CD4-positive, alpha-beta T cell (primary cell): ENCODE results near the gene SMYD3. TPM values are rescaled to one million over a fixed set of nuclear protein-coding genes. Genes with fewer than 3 reads are reported as not detected.

Experiments used
- ATAC-seq: fragments of 200-7000 bp; cut with Tn5 transposase; one replicate; pipeline ENCODE4 v1.10.0; 2022; ENCODE audit warnings: mild to moderate bottlenecking; ENCODE audit not compliant: poor library complexity
- CTCF ChIA-PET: fragments of 350-600 bp; sonication (Branson Sonifier 250); formaldehyde crosslinking; loops from one replicate; lab custom pipeline; 2021; ENCODE audit warnings: antibody characterized with exemption, inconsistent platforms; lab: Charles Lee
- POLR2A ChIA-PET: fragments of 350-600 bp; sonication (Branson Sonifier 250); formaldehyde crosslinking; loops from one replicate; lab custom pipeline; 2021; ENCODE audit warnings: antibody characterized with exemption, inconsistent platforms; lab: Charles Lee
- DNase-seq, 14 experiments: peaks; one replicate each; pipeline ENCODE4 v3.0.0-alpha.2; 2013 to 2020; ENCODE audit warnings: mixed read lengths in 2 of 14
- H3K27ac ChIP-seq, 2 donors: one replicate each; pipeline versions ENCODE4 v1.5.1 to v1.7.0; 2013; ENCODE audit warnings: low read length in 2 of 2, low read depth in 1 of 2, mild to moderate bottlenecking in 1 of 2
- H3K27me3 ChIP-seq, 2 experiments: 1 replicate in 1 of 2; 2 replicates in 1 of 2; pipeline versions ENCODE4 v1.6.1 to v1.7.0; 2013; ENCODE audit warnings: low read length in 2 of 2, control low read depth in 1 of 2, mild to moderate bottlenecking in 1 of 2, moderate library complexity in 1 of 2; ENCODE audit not compliant: insufficient read depth in 2 of 2, control insufficient read depth in 1 of 2
- H3K36me3 ChIP-seq: one replicate; pipeline ENCODE4 v1.6.1; 2013; ENCODE audit warnings: low read length, control low read depth; ENCODE audit not compliant: insufficient read depth
- H3K4me1 ChIP-seq: one replicate; pipeline ENCODE4 v1.6.1; 2013; ENCODE audit warnings: low read length, control low read depth; ENCODE audit not compliant: insufficient read depth
- H3K4me3 ChIP-seq: one replicate; pipeline ENCODE4 v1.5.1; 2013; ENCODE audit warnings: mild to moderate bottlenecking, low read length, moderate library complexity
- H3K9me3 ChIP-seq, 2 experiments: 1 replicate in 1 of 2; 2 replicates in 1 of 2; pipeline versions ENCODE4 v1.6.1 to v1.7.0; 2013; ENCODE audit warnings: low read length in 2 of 2, mild to moderate bottlenecking in 2 of 2, control low read depth in 1 of 2, moderate library complexity in 1 of 2; ENCODE audit not compliant: control insufficient read depth in 1 of 2, insufficient read depth in 1 of 2
- H3K27ac Mint-ChIP-seq: one replicate; pipeline ENCODE4 v1.8.0; 2020; ENCODE audit warnings: mixed read lengths
- H3K27me3 Mint-ChIP-seq: one replicate; pipeline ENCODE4 v1.8.0; 2021; ENCODE audit warnings: mixed read lengths
- H3K36me3 Mint-ChIP-seq: one replicate; pipeline ENCODE4 v1.8.0; 2021; ENCODE audit warnings: low read depth, mixed read lengths
- H3K4me1 Mint-ChIP-seq: one replicate; pipeline ENCODE4 v1.8.0; 2021; ENCODE audit warnings: low read depth, mixed read lengths
- H3K4me3 Mint-ChIP-seq: one replicate; pipeline ENCODE4 v1.8.0; 2020; ENCODE audit warnings: mild to moderate bottlenecking, mixed read lengths
- H3K9me3 Mint-ChIP-seq: one replicate; pipeline ENCODE4 v1.8.0; 2020; ENCODE audit warnings: mixed read lengths
- intact Hi-C, 2 experiments: fragments of 100-400 bp; cut with DNase I in 1 of 2; cut with micrococcal nuclease in 1 of 2; formaldehyde crosslinking; loops; one replicate each; pipeline versions ENCODE4 v1.15.1 to v1.9.0; 2023 to 2025; cut with DNase I, micrococcal nuclease
- total RNA-seq, 174 experiments: library from RNA in 2 of 174; stranded (reverse) in 2 of 174; gene quantifications; one replicate each; pipeline ENCODE4 v1.2.3 and lab custom pipeline; 2021 to 2026
- TF ChIP-seq, protein P1 (sequence below): fragments of 200-600 bp; IDR thresholded peaks from one replicate; pipeline ENCODE4 v1.8.0; 2022; ENCODE audit warnings: antibody characterized with exemption, mild to moderate bottlenecking

SMYD3 gene
- total RNA-seq, 2 experiments from 2014 or later: 18.8 to 19.6 TPM

DNA sequence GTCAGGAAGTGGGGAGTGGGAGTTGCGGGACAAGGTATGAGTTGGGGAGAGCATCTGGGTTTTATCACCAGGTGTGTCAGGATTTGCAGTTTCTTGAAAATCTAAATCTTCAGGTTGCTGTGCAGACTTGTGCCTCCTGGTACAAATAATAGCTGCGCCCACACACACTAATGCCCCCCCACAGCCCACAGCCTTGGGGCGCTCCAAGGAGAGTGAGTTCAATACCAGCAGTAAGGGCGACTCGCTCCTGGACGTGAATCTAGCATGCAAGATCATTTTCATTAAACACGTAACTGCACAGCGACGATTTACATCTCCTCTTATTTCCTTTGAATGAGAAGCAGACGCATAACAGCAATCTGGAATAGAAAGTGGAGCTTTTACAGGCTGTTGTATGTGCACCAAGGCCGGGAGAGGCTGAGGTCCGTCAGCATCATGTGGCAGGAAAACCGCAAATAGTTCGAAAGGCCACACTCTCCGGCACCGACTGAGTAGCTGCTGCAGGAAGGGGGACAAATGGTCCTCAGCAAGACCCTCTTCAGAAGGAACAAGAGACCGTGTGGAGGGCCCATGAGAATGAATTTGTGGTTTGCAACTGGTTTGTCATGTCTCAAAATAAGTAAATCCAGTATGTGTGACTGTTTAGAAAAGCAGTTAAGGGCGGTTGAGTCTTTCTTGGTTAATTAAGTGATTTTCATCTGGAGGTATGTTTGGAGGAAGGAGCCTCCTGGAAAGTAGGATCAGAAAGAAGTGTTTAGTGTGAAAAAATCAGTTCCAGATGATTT lies 439.5 kb downstream of the SMYD3 start:
- Histone ChIP-seq H3K27me3 (no peaks in the 10 kb centered on the region), H3K27ac (no peak overlapping the region), H3K36me3 (no peaks in the 10 kb centered on the region), H3K4me3 (no peak overlapping the region), H3K4me1 (no peaks in the 10 kb centered on the region), H3K9me3 (no peaks in the 10 kb centered on the region)
- ChIA-PET POLR2A (no interaction called here), CTCF (no interaction called here)
- H3K36me3 Mint-ChIP-seq: peaks cover 9% of the 10 kb centered on the region
- no peak overlapping the region for H3K27ac Mint-ChIP-seq
- peaks cover 11% of the 10 kb centered on the region for H3K4me1 Mint-ChIP-seq
- TF ChIP-seq, protein P1, sequence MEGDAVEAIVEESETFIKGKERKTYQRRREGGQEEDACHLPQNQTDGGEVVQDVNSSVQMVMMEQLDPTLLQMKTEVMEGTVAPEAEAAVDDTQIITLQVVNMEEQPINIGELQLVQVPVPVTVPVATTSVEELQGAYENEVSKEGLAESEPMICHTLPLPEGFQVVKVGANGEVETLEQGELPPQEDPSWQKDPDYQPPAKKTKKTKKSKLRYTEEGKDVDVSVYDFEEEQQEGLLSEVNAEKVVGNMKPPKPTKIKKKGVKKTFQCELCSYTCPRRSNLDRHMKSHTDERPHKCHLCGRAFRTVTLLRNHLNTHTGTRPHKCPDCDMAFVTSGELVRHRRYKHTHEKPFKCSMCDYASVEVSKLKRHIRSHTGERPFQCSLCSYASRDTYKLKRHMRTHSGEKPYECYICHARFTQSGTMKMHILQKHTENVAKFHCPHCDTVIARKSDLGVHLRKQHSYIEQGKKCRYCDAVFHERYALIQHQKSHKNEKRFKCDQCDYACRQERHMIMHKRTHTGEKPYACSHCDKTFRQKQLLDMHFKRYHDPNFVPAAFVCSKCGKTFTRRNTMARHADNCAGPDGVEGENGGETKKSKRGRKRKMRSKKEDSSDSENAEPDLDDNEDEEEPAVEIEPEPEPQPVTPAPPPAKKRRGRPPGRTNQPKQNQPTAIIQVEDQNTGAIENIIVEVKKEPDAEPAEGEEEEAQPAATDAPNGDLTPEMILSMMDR: no peak
- H3K4me3 Mint-ChIP-seq: no peak overlapping the region
- no peak for ATAC-seq
- H3K9me3 Mint-ChIP-seq: no peaks in the 10 kb centered on the region
- DNase-seq: no peak
- no peaks in the 10 kb centered on the region for H3K27me3 Mint-ChIP-seq
- intact Hi-C loops: no loop called here

DNA sequence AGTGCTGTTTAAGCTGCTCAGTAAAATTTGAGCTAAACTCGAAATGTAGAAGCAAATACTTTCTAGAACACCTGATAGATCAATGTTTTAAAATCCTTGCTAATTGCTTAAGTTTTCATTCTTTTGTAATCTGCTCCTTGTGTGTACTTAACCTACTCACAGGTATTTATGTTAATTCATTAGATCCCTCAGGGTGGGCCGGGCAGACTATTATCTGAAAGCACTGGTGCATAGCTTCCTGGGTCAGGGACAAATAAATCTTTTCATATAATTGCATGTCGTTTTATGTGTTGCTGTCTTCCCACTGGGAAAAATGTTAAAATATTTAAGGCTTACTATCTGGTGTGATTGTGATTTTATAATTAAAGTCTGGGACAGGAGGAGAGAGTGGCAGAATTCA lies 440.5 kb downstream of the SMYD3 start:
- ATAC-seq (no peak), DNase-seq (no peak)
- Histone ChIP-seq H3K4me1 (no peaks in the 10 kb centered on the region), H3K4me3 (no peak overlapping the region), H3K27ac (no peak overlapping the region), H3K27me3 (no peaks in the 10 kb centered on the region), H3K36me3 (no peaks in the 10 kb centered on the region), H3K9me3 (no peaks in the 10 kb centered on the region)
- Mint-ChIP-seq H3K36me3 (peaks cover 4% of the 10 kb centered on the region), H3K4me3 (no peak overlapping the region), H3K9me3 (no peaks in the 10 kb centered on the region), H3K27me3 (no peaks in the 10 kb centered on the region), H3K27ac (no peak overlapping the region), H3K4me1 (peaks cover 7% of the 10 kb centered on the region)
- CTCF ChIA-PET: no interaction called here
- intact Hi-C loops: no loop called here
- TF ChIP-seq, protein P1: no peak
- POLR2A ChIA-PET: no interaction called here

DNA sequence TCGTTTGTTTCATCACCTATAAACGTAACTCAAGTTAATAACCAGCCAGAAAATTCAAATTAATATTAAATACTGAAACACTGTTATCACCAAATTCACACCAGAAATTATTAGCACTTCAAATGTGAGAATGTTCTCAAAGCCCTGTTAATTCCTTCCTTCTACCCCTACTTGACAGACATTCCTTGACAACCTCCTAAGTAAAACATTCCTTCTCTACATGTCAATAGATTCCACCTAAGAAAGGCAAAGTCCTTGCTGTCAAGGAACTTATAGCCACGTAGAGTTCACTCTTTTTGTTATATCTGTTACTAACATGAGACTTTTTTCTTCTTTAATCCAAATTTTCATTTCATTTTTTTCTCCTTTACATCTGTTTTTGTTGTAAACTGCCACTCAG lies 441.5 kb downstream of the SMYD3 start:
- Histone ChIP-seq H3K4me1 (no peaks in the 10 kb centered on the region), H3K9me3 (no peaks in the 10 kb centered on the region), H3K4me3 (no peak overlapping the region), H3K27ac (no peak overlapping the region), H3K36me3 (no peaks in the 10 kb centered on the region), H3K27me3 (no peaks in the 10 kb centered on the region)
- ChIA-PET POLR2A (interaction anchor here (0.7 kb wide), 1 partner anchor 1494 kb away, joined by 3 read pairs; no protein-coding TSS in a partner anchor), CTCF (no interaction called here)
- peaks cover 4% of the 10 kb centered on the region for H3K36me3 Mint-ChIP-seq
- DNase-seq (no peak), ATAC-seq (no peak)
- TF ChIP-seq, protein P1: no peak
- H3K9me3 Mint-ChIP-seq: no peaks in the 10 kb centered on the region
- H3K27ac Mint-ChIP-seq: no peak overlapping the region
- peaks cover 7% of the 10 kb centered on the region for H3K4me1 Mint-ChIP-seq
- intact Hi-C loops: no loop called here
- no peaks in the 10 kb centered on the region for H3K27me3 Mint-ChIP-seq
- H3K4me3 Mint-ChIP-seq: no peak overlapping the region
